HG03571 (cell line): ENCODE results near the gene SOD2.
A peak's percentile ranks its signal among the peaks of the same experiment; 100 is the strongest.
"Not testable (repeated sequence)": the region's sequence is repeated elsewhere in the genome, so short reads cannot be mapped to it uniquely, and the experiment has no call there.

Experiments used
- ATAC-seq: cut with Tn5 transposase; IDR thresholded peaks from one replicate; pipeline ENCODE4 v1.9.1; 2021; ENCODE audit not compliant: unreplicated experiment

The SOD2 gene

GRCh38 chr6:159693128-159693893 lies at the start of gene SOD2:
Gene SOD2, minus strand, starts transcription at chr6:159693241. Its CDS starts 74 bp downstream, at chr6:159693167.
- peak; percentile 76 for ATAC-seq

GRCh38 chr6:159742165-159742564 lies 49.1 kb upstream of the SOD2 start:
- no peak for ATAC-seq

- no peak for ATAC-seq
Measured at GRCh38 chr6:159739341-159739740, 46.3 kb upstream of the SOD2 start.

GRCh38 chr6:159736908-159737307 lies 43.9 kb upstream of the SOD2 start:
- no peak for ATAC-seq

- not testable (repeated sequence) for ATAC-seq
Measured at GRCh38 chr6:159733395-159733794, 40.4 kb upstream of the SOD2 start.

- ATAC-seq, result not testable (repeated sequence)
Measured at GRCh38 chr6:159732550-159732949, 39.5 kb upstream of the SOD2 start.

GRCh38 chr6:159730332-159730676 lies 37.3 kb upstream of the SOD2 start:
- no peak for ATAC-seq

GRCh38 chr6:159729598-159730331 lies 36.7 kb upstream of the SOD2 start:
- no peak for ATAC-seq

GRCh38 chr6:159728531-159728964 lies 35.5 kb upstream of the SOD2 start:
- no peak for ATAC-seq

- ATAC-seq, result peak; percentile 28
Measured at GRCh38 chr6:159727717-159728445, 34.8 kb upstream of the SOD2 start.

- peak; percentile 79 for ATAC-seq
Measured at GRCh38 chr6:159726918-159727716, 34.1 kb upstream of the SOD2 start, which contains the start of gene WTAP. Gene WTAP, plus strand, starts transcription at chr6:159727506. Its CDS starts 8,760 bp downstream, at chr6:159736266.

GRCh38 chr6:159726255-159726917 lies 33.3 kb upstream of the SOD2 start:
- ATAC-seq, result peak; percentile 13

GRCh38 chr6:159725208-159725607 lies 32.2 kb upstream of the SOD2 start:
- not testable (repeated sequence) for ATAC-seq

GRCh38 chr6:159724778-159725177 lies 31.7 kb upstream of the SOD2 start:
- no peak for ATAC-seq

GRCh38 chr6:159723259-159723658 lies 30.2 kb upstream of the SOD2 start:
- no peak for ATAC-seq

- no peak for ATAC-seq
Measured at GRCh38 chr6:159722655-159723054, 29.6 kb upstream of the SOD2 start.

- ATAC-seq, result not testable (repeated sequence)
Measured at GRCh38 chr6:159721981-159722380, 28.9 kb upstream of the SOD2 start.

GRCh38 chr6:159720708-159721107 lies 27.7 kb upstream of the SOD2 start:
- ATAC-seq, result no peak

GRCh38 chr6:159719287-159719686 lies 26.2 kb upstream of the SOD2 start:
- ATAC-seq, result no peak

- ATAC-seq, result no peak
Measured at GRCh38 chr6:159718634-159719033, 25.6 kb upstream of the SOD2 start.
